SU-DHL-6 (cell line): ENCODE results near the gene SPTBN5.

ENCODE experiments used
- H2AFZ ChIP-seq: fragments of 200-600 bp; sonication (generic); 2 replicates; pipeline ENCODE4 v1.6.1; 2014; ENCODE audit warnings: low read depth, mild to moderate bottlenecking, moderate library complexity, mixed read lengths, antibody characterized with exemption, low read length; ENCODE audit not compliant: severe bottlenecking
- H3F3A ChIP-seq: fragments of 200-600 bp; shearing (Covaris generic); 2 replicates; pipeline ENCODE4 v1.6.0; 2016; ENCODE audit warnings: antibody characterized with exemption, mild to moderate bottlenecking; ENCODE audit not compliant: insufficient read depth
- H3K27ac ChIP-seq: fragments of 200-600 bp; sonication (generic); 2 replicates; pipeline ENCODE4 v1.5.1; 2016; ENCODE audit warnings: low read depth, mild to moderate bottlenecking, low read length, moderate library complexity, mixed read lengths
- H3K27me3 ChIP-seq: fragments of 200-600 bp; sonication (generic), shearing (Covaris generic); 2 replicates; pipeline ENCODE4 v1.6.0; 2014; ENCODE audit warnings: mild to moderate bottlenecking, low read length
- H3K36me3 ChIP-seq: fragments of 200-600 bp; sonication (generic); 2 replicates; pipeline ENCODE4 v1.6.1; 2014; ENCODE audit warnings: mild to moderate bottlenecking, low read length, mixed read lengths
- H3K4me2 ChIP-seq: fragments of 300-600, 200-600 bp; shearing (Covaris generic), sonication (generic); 2 replicates; pipeline ENCODE4 v1.6.0; 2014; ENCODE audit warnings: low read length, low read depth, mild to moderate bottlenecking; ENCODE audit not compliant: poor library complexity, severe bottlenecking
- H3K4me3 ChIP-seq: fragments of 200-600 bp; sonication (generic); 2 replicates; pipeline ENCODE4 v1.5.1; 2014; ENCODE audit warnings: antibody characterized with exemption, low read length, mild to moderate bottlenecking, mixed read lengths; ENCODE audit not compliant: insufficient read depth, poor library complexity, severe bottlenecking
- H3K79me2 ChIP-seq: fragments of 200-600 bp; sonication (generic); 2 replicates; pipeline ENCODE4 v1.6.1; 2014; ENCODE audit warnings: mild to moderate bottlenecking, low read length, moderate library complexity; ENCODE audit not compliant: insufficient read depth
- H3K9ac ChIP-seq: fragments of 200-600 bp; sonication (generic); 2 replicates; pipeline ENCODE4 v1.7.0; 2014; ENCODE audit warnings: mild to moderate bottlenecking, low read length
- H3K9me2 ChIP-seq: fragments of 200-600 bp; sonication (generic); replicated peaks from 2 replicates; pipeline ENCODE4 v1.6.1; 2014; ENCODE audit warnings: low read length; ENCODE audit not compliant: insufficient read depth
- H3K9me3 ChIP-seq: fragments of 200-600 bp; sonication (generic); 2 replicates; pipeline ENCODE4 v1.6.1; 2014; ENCODE audit warnings: low read length, mixed read lengths; ENCODE audit not compliant: insufficient read depth
- H4K20me1 ChIP-seq: fragments of 200-600 bp; sonication (generic); 2 replicates; pipeline ENCODE4 v1.6.1; 2014; ENCODE audit warnings: low read depth, mild to moderate bottlenecking, antibody characterized with exemption, low read length, moderate library complexity, mixed read lengths
- EZH2phosphoT487 ChIP-seq: fragments of 200-600 bp; sonication (generic), shearing (Covaris generic); conservative IDR thresholded peaks from 2 replicates; pipeline ENCODE4 v1.6.1; 2018; ENCODE audit warnings: mild to moderate bottlenecking, antibody characterized with exemption, low read length, moderate library complexity, mixed read lengths
- TF ChIP-seq, protein P1 (sequence below): fragments of 200-600 bp; sonication (generic); IDR thresholded peaks from one replicate; pipeline ENCODE4 v1.5.1; 2017; ENCODE audit warnings: antibody characterized with exemption, mild to moderate bottlenecking, low read length, moderate library complexity; ENCODE audit not compliant: insufficient read depth, poor library complexity, severe bottlenecking

The SPTBN5 gene

DNA sequence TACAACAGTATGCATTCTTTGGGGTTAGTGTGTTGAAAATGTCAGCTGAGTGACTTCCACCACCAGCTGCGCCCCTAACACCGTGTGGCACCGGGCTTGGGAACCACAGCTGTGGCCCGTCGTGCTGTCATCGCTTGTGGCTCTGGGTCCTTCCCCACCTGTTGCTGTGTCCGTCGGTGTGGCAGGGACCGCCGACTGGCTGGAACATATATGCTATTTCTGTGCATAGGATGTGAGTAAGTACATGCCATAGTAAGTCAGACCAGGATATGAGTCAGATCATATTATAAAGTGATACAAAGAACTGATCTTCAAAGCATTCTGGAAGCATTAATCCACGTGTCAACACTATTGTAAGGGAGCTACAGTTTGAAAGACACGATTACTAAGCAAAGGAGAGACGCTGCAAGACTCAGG lies 46.6 kb upstream of the SPTBN5 start:
- Histone ChIP-seq H3K4me3 (no peak overlapping the region), H3F3A (no peaks in the 10 kb centered on the region), H3K79me2 (no peaks in the 10 kb centered on the region), H3K9ac (no peak overlapping the region), H2AFZ (no peak overlapping the region), H3K27ac (no peak overlapping the region), H3K36me3 (no peaks in the 10 kb centered on the region), H3K9me3 (no peaks in the 10 kb centered on the region), H3K4me2 (no peak overlapping the region), H3K27me3 (no peaks in the 10 kb centered on the region), H3K9me2 (no peaks in the 10 kb centered on the region), H4K20me1 (no peaks in the 10 kb centered on the region)
- TF ChIP-seq, protein P1, sequence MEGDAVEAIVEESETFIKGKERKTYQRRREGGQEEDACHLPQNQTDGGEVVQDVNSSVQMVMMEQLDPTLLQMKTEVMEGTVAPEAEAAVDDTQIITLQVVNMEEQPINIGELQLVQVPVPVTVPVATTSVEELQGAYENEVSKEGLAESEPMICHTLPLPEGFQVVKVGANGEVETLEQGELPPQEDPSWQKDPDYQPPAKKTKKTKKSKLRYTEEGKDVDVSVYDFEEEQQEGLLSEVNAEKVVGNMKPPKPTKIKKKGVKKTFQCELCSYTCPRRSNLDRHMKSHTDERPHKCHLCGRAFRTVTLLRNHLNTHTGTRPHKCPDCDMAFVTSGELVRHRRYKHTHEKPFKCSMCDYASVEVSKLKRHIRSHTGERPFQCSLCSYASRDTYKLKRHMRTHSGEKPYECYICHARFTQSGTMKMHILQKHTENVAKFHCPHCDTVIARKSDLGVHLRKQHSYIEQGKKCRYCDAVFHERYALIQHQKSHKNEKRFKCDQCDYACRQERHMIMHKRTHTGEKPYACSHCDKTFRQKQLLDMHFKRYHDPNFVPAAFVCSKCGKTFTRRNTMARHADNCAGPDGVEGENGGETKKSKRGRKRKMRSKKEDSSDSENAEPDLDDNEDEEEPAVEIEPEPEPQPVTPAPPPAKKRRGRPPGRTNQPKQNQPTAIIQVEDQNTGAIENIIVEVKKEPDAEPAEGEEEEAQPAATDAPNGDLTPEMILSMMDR = no peak
- no peak for TF ChIP-seq EZH2phosphoT487

- H2AFZ ChIP-seq = no peak overlapping the region
- no peak overlapping the region for H3K9ac ChIP-seq
- no peaks in the 10 kb centered on the region for H3K27me3 ChIP-seq
- H3K4me2 ChIP-seq = no peak overlapping the region
- no peaks in the 10 kb centered on the region for H3K9me3 ChIP-seq
- no peaks in the 10 kb centered on the region for H3K79me2 ChIP-seq
- no peaks in the 10 kb centered on the region for H3K36me3 ChIP-seq
- no peaks in the 10 kb centered on the region for H3F3A ChIP-seq
- H3K4me3 ChIP-seq = no peak overlapping the region
- no peaks in the 10 kb centered on the region for H3K9me2 ChIP-seq
- TF ChIP-seq, protein P1 = no peak
- no peak for TF ChIP-seq EZH2phosphoT487
- no peak overlapping the region for H3K27ac ChIP-seq
- no peaks in the 10 kb centered on the region for H4K20me1 ChIP-seq
These were observed 46.1 kb upstream of the SPTBN5 start for GRCh38 chr15:41939986-41940385.

- H3F3A ChIP-seq = no peaks in the 10 kb centered on the region
- no peaks in the 10 kb centered on the region for H3K9me3 ChIP-seq
- no peaks in the 10 kb centered on the region for H3K79me2 ChIP-seq
- no peak overlapping the region for H2AFZ ChIP-seq
- H3K36me3 ChIP-seq = no peaks in the 10 kb centered on the region
- H3K4me3 ChIP-seq = no peak overlapping the region
- no peak for TF ChIP-seq EZH2phosphoT487
- TF ChIP-seq, protein P1 = no peak
- no peak overlapping the region for H3K27ac ChIP-seq
- no peaks in the 10 kb centered on the region for H3K27me3 ChIP-seq
- H4K20me1 ChIP-seq = no peaks in the 10 kb centered on the region
- H3K9ac ChIP-seq = no peak overlapping the region
- H3K9me2 ChIP-seq = no peaks in the 10 kb centered on the region
- no peak overlapping the region for H3K4me2 ChIP-seq
These were observed 43.7 kb upstream of the SPTBN5 start for GRCh38 chr15:41937568-41937923.
